OCI-LY7 (cell line): ENCODE measurements around the gene GCLC. TPM values are rescaled to one million over a fixed set of nuclear protein-coding genes. Genes with fewer than 3 reads are reported as not detected.

Source experiments
- BruUV-seq: library from RNA; stranded (reverse); fragments of 400-500 nt; replicated peaks from 2 replicates; lab custom pipeline; 2021; lab: Mats Ljungman, UMichigan
- CTCF ChIA-PET: fragments of 300-600 bp; sonication (Branson Sonifier 250); formaldehyde crosslinking; loops from one replicate; lab custom pipeline; 2022; ENCODE audit warnings: antibody characterized with exemption; ENCODE audit not compliant: unreplicated experiment; lab: Charles Lee
- POLR2A ChIA-PET: fragments of 300-600 bp; sonication (Branson Sonifier 250); formaldehyde crosslinking; loops from one replicate; lab custom pipeline; 2022; ENCODE audit warnings: antibody characterized with exemption; lab: Charles Lee
- DNase-seq: peaks from one replicate; pipeline ENCODE4 v3.0.0-alpha.2; 2015; ENCODE audit warnings: low spot score
- H2AFZ ChIP-seq: fragments of 200-600 bp; sonication (generic), shearing (Covaris generic); 2 replicates; pipeline ENCODE4 v1.6.1; 2014; ENCODE audit warnings: mild to moderate bottlenecking, antibody characterized with exemption, low read length, moderate library complexity
- H3K27ac ChIP-seq: fragments of 200-600 bp; sonication (generic); 2 replicates; pipeline ENCODE4 v1.5.1; 2014; ENCODE audit warnings: mixed run types, low read depth, mild to moderate bottlenecking, moderate library complexity, low read length, inconsistent platforms; ENCODE audit not compliant: poor library complexity, severe bottlenecking
- H3K36me3 ChIP-seq: fragments of 200-600 bp; sonication (generic); 2 replicates; pipeline ENCODE4 v1.6.1; 2014; ENCODE audit warnings: mild to moderate bottlenecking, antibody characterized with exemption, low read length, moderate library complexity, mixed read lengths; ENCODE audit not compliant: insufficient read depth
- H3K4me1 ChIP-seq: fragments of 200-600 bp; sonication (generic); 2 replicates; pipeline ENCODE4 v1.5.1; 2014; ENCODE audit warnings: mild to moderate bottlenecking, low read length; ENCODE audit not compliant: insufficient read depth, poor library complexity, severe bottlenecking
- H3K4me2 ChIP-seq: fragments of 200-600 bp; sonication (generic); 2 replicates; pipeline ENCODE4 v1.6.1; 2014; ENCODE audit warnings: mild to moderate bottlenecking, low read length
- H3K4me3 ChIP-seq: fragments of 200-600 bp; sonication (generic); 2 replicates; pipeline ENCODE4 v1.5.1; 2014; ENCODE audit warnings: mild to moderate bottlenecking, low read depth, low read length; ENCODE audit not compliant: poor library complexity, severe bottlenecking
- H3K79me2 ChIP-seq: fragments of 200-600 bp; sonication (generic); 2 replicates; pipeline ENCODE4 v1.6.1; 2016; ENCODE audit warnings: low read depth, mild to moderate bottlenecking, low read length, moderate library complexity, mixed read lengths; ENCODE audit not compliant: insufficient read depth
- H3K9me2 ChIP-seq: fragments of 200-600 bp; sonication (generic); 2 replicates; pipeline ENCODE4 v1.6.1; 2016; ENCODE audit warnings: mild to moderate bottlenecking, low read length, mixed read lengths; ENCODE audit not compliant: insufficient read depth
- H3K9me3 ChIP-seq: fragments of 200-600 bp; sonication (generic); 2 replicates; pipeline ENCODE4 v1.6.1; 2014; ENCODE audit warnings: mild to moderate bottlenecking, mixed run types, low read length, mixed read lengths
- H4K20me1 ChIP-seq: fragments of 200-600 bp; sonication (generic); 2 replicates; pipeline ENCODE4 v1.6.1; 2014; ENCODE audit warnings: mild to moderate bottlenecking, antibody characterized with exemption, low read length, moderate library complexity, mixed read lengths; ENCODE audit not compliant: insufficient read depth
- EZH2phosphoT487 ChIP-seq: fragments of 200-600 bp; sonication (generic); IDR thresholded peaks from 2 replicates; pipeline ENCODE4 v1.6.1; 2018; ENCODE audit warnings: low read depth, borderline replicate concordance, mild to moderate bottlenecking, mixed run types, antibody characterized with exemption, low read length, moderate library complexity, mixed read lengths
- intact Hi-C: fragments of 100-400 bp; cut with micrococcal nuclease; formaldehyde crosslinking; loops from one replicate; pipeline ENCODE4 v1.10.0; 2022; ENCODE audit not compliant: unreplicated experiment
- total RNA-seq, 2 experiments: library from RNA; depleted of rRNA in 1 of 2; stranded (reverse); fragments of >200 nt in 1 of 2; shearing (Covaris generic) in 1 of 2; gene quantifications; 2 replicates each; pipeline ENCODE4 v1.2.3, GENCODE V29; 2014 to 2022
- TF ChIP-seq, protein P1 (sequence below): fragments of 200-600 bp; sonication (generic); conservative IDR thresholded peaks from 2 replicates; pipeline ENCODE4 v1.5.1; 2014; ENCODE audit warnings: mild to moderate bottlenecking, antibody characterized with exemption, low read length, moderate library complexity, mixed read lengths

Gene GCLC
- total RNA-seq, 2 experiments from 2014 or later: 14.3 to 30.4 TPM

- Histone ChIP-seq H3K36me3 (no peaks in the 10 kb centered on the region), H2AFZ (no peak overlapping the region), H3K9me2 (no peaks in the 10 kb centered on the region), H3K4me3 (no peak overlapping the region), H3K9me3 (no peaks in the 10 kb centered on the region), H3K79me2 (no peaks in the 10 kb centered on the region), H3K27ac (no peak overlapping the region), H4K20me1 (no peaks in the 10 kb centered on the region), H3K4me2 (peak overlapping the region; percentile 40), H3K4me1 (peaks cover 11% of the 10 kb centered on the region)
- ChIA-PET POLR2A (interaction anchor here (1.0 to 1.8 kb wide), 3 partner anchors 13 to 289 kb away, joined by 3 to 8 read pairs (median 4); no protein-coding TSS in a partner anchor), CTCF (no interaction called here)
- intact Hi-C loops: no loop called here
- DNase-seq: no peak
- no TSS peak for BruUV-seq
- TF ChIP-seq, protein P1, sequence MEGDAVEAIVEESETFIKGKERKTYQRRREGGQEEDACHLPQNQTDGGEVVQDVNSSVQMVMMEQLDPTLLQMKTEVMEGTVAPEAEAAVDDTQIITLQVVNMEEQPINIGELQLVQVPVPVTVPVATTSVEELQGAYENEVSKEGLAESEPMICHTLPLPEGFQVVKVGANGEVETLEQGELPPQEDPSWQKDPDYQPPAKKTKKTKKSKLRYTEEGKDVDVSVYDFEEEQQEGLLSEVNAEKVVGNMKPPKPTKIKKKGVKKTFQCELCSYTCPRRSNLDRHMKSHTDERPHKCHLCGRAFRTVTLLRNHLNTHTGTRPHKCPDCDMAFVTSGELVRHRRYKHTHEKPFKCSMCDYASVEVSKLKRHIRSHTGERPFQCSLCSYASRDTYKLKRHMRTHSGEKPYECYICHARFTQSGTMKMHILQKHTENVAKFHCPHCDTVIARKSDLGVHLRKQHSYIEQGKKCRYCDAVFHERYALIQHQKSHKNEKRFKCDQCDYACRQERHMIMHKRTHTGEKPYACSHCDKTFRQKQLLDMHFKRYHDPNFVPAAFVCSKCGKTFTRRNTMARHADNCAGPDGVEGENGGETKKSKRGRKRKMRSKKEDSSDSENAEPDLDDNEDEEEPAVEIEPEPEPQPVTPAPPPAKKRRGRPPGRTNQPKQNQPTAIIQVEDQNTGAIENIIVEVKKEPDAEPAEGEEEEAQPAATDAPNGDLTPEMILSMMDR: no peak
These were observed 83.8 kb downstream of the GCLC start for GRCh38 chr6:53461041-53461656.

DNA sequence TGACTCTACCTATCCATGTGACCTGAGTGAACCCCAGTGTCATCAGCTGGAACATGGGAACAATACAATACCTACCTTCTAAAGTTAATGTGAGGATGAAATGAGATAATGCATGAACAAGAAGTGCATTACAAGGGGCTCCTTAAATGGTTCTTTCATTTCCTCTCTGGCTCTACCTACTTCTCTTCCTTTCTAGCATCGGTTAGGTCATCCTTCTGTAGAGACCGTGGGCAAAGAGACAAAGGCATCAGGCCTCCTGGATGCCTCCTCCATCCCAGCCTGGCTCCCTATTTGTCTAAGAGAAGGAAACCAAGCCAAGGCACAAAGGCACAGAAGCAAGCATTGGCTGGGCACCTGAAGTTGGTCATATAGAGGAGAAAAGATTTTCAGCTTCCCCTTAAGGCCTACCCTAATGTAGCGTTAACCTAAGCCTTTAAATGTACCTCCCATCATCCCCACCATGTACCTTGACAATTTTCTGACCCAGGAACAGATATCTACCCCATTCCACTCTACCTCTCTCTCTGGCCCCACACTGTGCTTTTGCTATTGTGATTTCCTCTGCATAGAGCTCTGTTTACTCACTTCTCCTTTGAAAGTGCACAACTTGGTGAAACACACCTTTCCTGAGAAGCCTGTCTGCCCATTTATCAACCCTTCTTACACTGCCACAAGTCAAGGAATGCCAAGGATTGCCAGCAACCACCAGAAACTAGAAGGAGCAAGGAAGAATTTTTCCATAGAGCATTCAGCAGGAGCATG lies 86.6 kb downstream of the GCLC start:
- BruUV-seq: no TSS peak
- Histone ChIP-seq H3K4me2 (no peak overlapping the region), H3K9me2 (no peaks in the 10 kb centered on the region), H3K9me3 (no peaks in the 10 kb centered on the region), H3K4me3 (no peak overlapping the region), H2AFZ (no peak overlapping the region), H4K20me1 (no peaks in the 10 kb centered on the region), H3K4me1 (peaks cover 11% of the 10 kb centered on the region), H3K27ac (no peak overlapping the region), H3K79me2 (no peaks in the 10 kb centered on the region), H3K36me3 (no peaks in the 10 kb centered on the region)
- ChIA-PET POLR2A (interaction anchor here (0.6 to 2.1 kb wide), 6 partner anchors 9 to 48 kb away, joined by 3 to 9 read pairs (median 3); no protein-coding TSS in a partner anchor), CTCF (no interaction called here)
- no peak for TF ChIP-seq EZH2phosphoT487
- TF ChIP-seq, protein P1: no peak
- intact Hi-C loops: no loop called here
- no peak for DNase-seq
